ENCODE measurements around the gene AMPD3.

AMPD3 gene

DNA sequence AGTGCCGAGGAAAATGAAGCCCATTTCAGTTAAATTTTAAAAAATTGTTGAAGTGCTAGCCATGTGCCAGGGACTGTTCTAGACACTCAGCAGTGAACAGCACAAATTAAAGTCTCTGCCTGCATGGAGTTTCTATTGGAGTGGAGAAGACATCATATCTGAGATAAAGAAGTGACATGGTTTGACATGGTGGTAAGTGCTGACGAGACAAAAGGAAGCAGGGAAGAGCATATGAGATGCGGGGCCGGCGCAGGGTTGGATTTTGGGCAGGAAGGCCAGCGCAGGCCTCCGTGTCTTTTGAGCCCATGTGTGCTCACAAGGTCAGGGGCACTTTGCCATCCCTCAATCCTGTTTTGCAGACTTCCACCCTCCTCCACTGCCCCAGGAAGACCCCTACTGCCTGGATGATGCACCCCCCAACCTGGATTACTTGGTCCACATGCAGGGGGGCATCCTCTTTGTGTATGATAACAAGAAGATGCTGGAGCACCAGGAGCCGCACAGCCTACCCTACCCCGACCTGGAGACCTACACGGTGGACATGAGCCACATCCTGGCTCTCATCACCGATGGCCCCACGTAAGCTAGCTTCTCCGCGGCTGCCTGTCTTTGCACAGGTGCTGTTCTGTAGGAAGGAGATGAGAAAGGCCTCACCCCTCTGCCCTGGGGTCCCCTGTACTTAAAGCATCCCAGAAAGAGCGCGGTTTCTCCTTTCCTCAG, 29.6 kb downstream of the AMPD3 start:
- TF ChIP-seq, protein P1, sequence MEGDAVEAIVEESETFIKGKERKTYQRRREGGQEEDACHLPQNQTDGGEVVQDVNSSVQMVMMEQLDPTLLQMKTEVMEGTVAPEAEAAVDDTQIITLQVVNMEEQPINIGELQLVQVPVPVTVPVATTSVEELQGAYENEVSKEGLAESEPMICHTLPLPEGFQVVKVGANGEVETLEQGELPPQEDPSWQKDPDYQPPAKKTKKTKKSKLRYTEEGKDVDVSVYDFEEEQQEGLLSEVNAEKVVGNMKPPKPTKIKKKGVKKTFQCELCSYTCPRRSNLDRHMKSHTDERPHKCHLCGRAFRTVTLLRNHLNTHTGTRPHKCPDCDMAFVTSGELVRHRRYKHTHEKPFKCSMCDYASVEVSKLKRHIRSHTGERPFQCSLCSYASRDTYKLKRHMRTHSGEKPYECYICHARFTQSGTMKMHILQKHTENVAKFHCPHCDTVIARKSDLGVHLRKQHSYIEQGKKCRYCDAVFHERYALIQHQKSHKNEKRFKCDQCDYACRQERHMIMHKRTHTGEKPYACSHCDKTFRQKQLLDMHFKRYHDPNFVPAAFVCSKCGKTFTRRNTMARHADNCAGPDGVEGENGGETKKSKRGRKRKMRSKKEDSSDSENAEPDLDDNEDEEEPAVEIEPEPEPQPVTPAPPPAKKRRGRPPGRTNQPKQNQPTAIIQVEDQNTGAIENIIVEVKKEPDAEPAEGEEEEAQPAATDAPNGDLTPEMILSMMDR (conservative IDR thresholded peaks at IDR 0.05), result no peak
- H3K27ac ChIP-seq, result no peak overlapping the region

DNA sequence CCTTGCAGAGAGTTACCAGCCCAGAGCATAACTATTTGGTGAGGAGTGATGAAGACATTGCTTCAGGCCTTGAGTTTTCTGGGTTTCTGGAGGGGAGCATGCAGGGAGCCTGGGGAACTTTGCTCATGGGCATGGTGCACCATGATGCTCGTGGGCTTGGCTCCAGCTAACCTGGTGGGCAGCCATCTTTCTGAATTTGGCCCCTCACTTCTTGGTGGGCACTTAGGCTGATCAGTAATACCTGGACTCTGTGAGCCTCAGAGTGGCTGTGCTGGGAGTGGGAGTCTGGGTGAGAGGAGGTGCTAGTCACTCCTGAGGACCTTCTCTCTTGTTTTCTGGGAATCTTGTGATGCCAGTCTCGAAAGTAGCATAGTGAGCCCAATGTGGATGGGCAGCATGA, 30.6 kb downstream of the AMPD3 start:
- TF ChIP-seq, protein P1 (conservative IDR thresholded peaks at IDR 0.05), result no peak
- H3K27ac ChIP-seq, result no peak overlapping the region

DNA sequence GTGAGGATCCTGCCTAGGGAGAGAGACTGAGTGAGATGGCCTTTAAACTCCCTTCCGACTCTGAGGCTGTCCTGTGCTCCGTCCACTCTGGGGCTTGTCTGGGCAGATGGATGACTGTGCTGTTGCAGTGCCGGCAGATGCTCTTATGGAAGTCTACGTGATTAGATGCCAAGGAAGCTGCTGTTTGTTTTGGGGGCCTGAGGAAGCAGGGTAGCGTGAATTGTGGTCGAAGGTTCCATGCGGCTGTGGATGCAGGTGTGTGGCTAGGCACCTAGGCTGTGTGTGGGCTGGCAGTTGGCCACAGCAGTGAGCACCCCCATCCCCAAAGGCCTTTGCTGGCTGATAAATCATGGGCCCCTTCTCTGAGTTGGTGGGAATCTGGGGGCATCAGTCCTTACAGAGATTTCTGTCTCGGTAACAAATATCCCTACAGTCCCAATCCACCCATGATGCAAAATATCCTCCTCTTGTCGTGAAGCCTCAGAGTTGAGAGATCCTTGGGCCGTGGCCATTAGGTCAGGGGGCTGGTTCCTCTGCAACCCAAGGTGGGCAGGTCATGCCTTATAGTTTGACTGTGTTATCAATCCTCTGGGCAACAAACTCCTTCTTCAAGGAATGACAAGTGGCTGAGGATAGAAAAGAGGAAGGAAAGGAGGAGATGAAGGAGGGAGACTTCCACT, 31.2 kb downstream of the AMPD3 start:
- no peak overlapping the region for H3K27ac ChIP-seq
- TF ChIP-seq, protein P1 (conservative IDR thresholded peaks at IDR 0.05), result no peak

DNA sequence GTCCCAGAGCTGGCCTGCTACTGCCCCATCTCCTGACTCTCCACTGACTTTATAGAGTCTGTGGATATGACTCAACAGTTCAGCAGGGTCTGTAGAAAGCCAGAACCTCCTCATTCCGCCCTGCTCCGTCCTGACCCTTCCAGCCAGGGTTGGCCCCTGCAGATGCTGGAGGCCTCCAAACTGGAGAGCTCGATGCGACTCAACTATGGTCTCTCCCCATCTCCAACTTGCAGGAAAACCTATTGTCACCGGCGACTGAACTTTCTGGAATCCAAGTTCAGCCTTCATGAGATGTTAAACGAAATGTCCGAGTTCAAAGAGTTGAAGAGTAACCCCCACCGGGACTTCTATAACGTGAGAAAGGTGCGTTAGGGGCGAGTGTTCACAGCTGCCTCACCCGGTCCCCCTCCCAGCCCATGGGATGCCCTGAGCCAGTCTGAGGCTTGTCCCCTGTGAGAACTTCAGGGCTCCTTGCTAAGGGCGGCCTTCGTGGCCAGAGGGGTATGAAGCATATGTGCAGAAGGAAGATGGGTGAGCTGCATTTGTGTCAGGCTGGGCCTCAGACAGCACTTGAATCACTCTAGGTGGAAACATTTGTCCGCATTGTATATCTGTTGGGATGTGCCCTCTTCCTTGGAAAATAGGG, 32.1 kb downstream of the AMPD3 start:
- TF ChIP-seq, protein P1 (conservative IDR thresholded peaks at IDR 0.05), result no peak
- H3K27ac ChIP-seq, result no peak overlapping the region

DNA sequence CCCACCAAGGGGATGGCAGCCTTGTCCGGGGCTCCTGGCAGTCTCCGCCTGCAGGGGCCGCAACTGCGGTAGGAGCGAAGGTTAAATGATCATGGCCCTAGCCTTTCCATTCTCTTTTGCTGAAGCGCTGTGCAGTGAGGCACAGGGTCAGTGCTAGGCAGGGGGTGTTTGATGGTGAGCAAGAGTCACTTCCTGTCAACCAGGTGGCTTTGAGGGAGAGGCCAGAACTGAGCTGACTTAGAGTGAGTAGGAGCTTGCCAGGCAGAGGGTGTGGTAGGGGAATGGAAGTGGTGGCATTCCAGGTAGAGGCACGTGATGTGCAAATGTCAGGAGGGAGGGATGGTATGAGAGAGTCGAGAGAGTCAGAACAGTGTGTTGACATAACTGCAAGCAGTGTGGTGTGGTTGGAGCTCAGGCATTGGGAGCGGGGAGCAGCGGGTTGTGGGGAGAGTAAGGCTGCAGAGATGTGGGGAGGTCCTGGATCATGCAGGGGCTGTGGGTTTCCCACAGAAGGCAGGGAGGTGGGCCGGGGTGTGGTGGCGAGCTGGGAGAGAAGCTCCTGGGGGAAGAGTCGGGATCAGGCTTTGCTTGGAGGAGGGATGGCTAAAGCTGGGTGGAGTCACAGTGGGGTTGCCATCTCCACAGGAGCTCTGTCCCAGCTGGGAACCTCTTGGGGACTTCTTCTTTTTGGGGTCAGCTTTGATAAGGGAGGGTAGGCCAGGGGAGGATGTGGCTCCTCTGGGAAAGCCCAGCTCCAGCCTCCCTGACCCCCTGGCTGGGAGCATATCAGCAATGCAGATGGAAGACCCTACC, 33.3 kb downstream of the AMPD3 start:
- TF ChIP-seq, protein P1 (conservative IDR thresholded peaks at IDR 0.05), result no peak
- no peak overlapping the region for H3K27ac ChIP-seq

DNA sequence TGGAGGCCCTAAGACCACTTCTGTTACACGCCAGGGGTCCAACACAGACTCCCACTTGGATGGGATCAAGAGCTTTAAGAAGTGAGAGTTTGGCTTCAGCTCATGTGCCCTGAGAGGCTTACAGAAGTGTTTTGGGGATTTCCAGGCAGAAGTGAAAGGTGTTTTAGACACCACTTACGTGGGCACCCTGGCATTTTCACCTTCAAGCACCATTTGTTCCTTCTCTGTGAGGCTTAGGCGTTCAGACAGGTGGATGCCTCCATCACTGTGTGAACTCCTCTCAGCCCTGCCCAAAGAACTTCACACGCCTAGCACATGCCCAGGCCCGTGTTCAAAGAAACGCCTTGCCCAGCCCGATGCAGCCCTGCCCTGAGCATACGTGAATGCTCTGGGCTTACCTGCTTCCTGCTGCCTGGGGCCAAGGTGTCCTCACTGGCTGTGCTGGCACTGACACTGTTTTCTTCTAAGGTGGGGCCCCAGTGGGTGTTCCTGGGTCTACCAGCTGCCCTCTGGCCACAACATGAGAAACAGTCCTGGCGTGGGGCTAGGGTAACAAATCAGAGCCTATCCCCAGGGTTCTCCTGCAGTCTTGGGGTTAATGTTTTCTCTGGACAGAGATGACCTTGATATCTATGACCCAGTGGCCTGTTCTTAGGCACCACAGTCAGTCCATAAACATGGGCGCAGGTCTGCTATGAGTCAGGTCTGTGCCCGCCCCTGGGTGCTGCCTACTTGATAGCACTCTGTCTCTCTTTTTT, 34.0 kb downstream of the AMPD3 start:
- TF ChIP-seq, protein P1 (conservative IDR thresholded peaks at IDR 0.05), result no peak
- H3K27ac ChIP-seq, result no peak overlapping the region
